ENCODE data around the gene ARL14.

- TF ChIP-seq EZH2phosphoT487 (IDR thresholded peaks at IDR 0.05) (no peak), CTCF (IDR thresholded peaks at IDR 0.05) (no peak), EZH2 (IDR thresholded peaks at IDR 0.05) (no peak)
These were observed 25.3 kb downstream of the ARL14 start for GRCh38 chr3:160702290-160702689.
